NCI-H1092 treated with DMSO at 0.1 percent for 48 hours (cell line): ENCODE results near the gene TEX38.
"Not testable (repeated sequence)": the region's sequence is repeated elsewhere in the genome, so short reads cannot be mapped to it uniquely, and the experiment has no call there.

Experiments
- DNase-seq: peaks from one replicate; lab custom pipeline; 2025; lab: John Stamatoyannopoulos, UW

The TEX38 gene

DNA sequence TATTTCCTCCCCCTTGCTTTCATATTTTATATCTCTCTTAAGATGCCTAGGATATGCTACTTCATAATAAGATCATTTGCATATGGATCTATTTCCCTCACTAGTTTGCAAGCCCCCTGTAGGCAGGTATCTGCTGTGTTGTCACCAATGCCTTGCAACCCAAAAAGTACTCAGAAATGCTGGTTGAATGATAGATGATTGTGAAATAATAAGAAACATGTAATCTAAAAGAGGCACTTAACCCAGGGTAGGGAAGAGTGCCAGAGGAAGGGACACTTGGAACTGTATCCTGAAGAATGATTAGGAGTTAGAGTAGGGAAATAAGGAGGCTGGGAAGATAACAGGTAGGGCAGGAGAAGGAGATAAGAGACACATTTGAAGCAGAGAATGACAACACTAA, 15.8 kb upstream of the TEX38 start:
- no peak for DNase-seq

DNA sequence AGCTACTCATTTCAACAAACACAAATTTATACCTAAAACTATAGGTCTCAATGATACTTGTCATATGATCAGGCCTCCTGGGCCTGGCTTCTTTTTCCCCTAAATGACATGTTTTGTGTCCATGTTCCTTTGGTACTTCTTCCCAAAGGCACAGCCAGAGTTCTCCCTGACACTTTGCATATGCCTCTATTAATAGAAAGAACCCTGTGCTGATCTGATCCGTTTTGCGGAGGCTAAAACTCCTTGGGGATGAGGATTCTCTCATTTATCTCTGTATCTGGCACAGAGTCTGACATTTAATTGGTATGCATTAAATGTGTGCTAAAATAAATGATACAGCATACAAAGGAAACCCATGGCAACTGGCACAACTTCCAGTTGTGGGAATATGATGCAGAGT, 15.0 kb upstream of the TEX38 start:
- DNase-seq, result no peak

DNA sequence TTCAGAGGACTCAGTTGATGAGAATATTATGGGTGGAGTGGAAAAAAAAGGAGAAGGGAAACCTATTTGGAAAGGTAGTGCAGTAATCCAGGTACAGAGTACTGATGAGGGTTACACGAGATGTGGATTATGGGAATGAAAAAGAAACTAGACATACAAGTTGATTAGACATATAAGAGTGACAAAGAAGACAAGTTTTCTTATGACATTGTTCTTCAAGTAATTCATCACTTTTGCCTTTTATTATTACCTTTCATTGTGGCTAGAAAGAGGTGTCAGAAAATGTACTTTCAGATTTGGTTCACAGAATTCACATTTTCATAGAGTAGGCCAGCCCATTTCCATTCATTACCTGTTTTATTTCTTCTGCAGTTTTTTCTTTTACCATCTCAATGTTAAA, 13.9 kb upstream of the TEX38 start:
- DNase-seq, result no peak

- DNase-seq, result no peak
Measured at GRCh38 chr1:46659307-46659870, 12.3 kb upstream of the TEX38 start.

GRCh38 chr1:46660116-46660515, 11.5 kb upstream of the TEX38 start:
- not testable (repeated sequence) for DNase-seq

GRCh38 chr1:46662919-46663318, 8.7 kb upstream of the TEX38 start:
- DNase-seq, result not testable (repeated sequence)

- no peak for DNase-seq
Measured at GRCh38 chr1:46665983-46666382, 5.7 kb upstream of the TEX38 start.

GRCh38 chr1:46667782-46668760, 3.6 kb upstream of the TEX38 start, which contains the start of gene ATPAF1:
Gene ATPAF1, minus strand, starts transcription at chr1:46668364. Its CDS starts 42 bp downstream, at chr1:46668322.
- DNase-seq, result peak; percentile 77

GRCh38 chr1:46670134-46670533, 1.5 kb upstream of the TEX38 start:
- no peak for DNase-seq

GRCh38 chr1:46672696-46673095, 1.0 kb downstream of the TEX38 start:
- DNase-seq, result no peak

DNA sequence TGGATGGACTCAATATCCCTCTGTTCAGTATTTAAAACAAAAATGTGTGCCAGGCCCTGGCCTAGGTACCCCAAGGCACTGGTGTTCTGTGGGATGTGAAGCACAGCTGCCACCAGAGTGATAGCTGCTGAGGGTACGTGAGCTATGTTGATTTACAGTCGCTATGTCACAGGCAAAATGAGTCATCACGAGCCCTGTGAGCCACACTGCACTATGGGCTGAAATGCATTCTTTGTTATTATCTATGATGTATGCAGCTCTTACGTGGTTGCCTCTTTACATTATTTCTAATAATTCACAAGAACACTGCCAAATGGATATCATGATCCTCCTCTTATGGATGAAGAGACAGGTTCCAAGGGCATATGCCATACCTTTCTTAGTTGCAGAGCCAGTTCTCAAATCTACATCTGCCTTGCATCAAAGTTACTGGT, 2.1 kb downstream of the TEX38 start:
- no peak for DNase-seq

DNA sequence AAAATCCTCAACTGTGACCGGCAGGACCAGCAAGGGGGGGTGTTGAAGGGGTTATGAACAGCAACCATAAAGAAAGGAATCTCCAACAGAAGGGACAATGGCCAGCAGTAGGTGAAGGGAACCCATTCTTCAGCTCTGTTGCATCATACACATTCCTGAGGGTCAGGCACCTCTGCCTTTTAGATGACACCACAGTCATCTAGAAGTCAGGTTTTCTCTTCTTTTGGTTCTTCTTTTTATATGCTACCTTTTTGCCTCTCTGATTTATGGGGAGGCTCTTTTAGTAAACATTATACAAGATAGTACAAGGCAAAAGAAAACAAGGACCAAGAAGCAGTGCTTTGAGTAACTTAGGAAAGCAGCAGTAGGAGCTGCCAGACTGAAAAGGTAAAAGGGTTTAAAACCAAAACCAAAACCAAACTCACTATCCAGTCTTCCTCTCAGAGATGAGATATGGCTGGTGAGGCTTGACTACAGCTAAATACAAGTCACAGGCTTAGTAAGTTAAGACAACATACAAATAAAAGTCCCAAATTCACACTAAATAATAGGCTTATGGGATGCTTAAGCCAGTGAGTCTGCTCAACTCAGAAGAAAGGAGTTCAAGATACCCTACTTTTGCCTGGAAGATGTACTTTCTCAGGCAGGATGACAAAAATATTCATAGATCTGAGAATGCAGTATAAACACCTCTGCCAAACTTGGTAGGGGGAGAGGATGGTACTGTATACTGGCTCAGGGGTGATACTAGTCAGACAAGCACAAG, 4.1 kb downstream of the TEX38 start:
- no peak for DNase-seq

- no peak for DNase-seq
Measured at GRCh38 chr1:46676531-46676930, 4.9 kb downstream of the TEX38 start.

DNA sequence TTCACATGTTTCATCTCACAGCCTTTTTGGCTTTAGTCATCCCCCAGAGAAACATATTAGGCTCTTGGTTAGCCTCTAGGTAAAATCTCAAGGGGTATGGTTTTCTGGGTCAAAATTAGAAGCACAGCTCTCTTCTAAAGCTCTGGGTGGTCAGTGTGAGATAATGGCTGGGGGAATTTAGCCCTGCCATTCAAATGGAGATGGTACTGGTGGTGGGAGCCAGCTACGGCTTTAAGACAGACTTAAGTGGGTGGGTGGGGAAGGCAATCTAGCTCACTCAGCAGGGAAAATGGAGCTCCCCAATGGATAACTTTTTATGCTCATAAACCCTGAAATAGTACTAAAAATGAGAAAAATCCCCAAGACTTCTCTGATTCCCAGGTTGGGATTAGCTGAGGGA, 5.7 kb downstream of the TEX38 start:
- DNase-seq, result no peak

DNA sequence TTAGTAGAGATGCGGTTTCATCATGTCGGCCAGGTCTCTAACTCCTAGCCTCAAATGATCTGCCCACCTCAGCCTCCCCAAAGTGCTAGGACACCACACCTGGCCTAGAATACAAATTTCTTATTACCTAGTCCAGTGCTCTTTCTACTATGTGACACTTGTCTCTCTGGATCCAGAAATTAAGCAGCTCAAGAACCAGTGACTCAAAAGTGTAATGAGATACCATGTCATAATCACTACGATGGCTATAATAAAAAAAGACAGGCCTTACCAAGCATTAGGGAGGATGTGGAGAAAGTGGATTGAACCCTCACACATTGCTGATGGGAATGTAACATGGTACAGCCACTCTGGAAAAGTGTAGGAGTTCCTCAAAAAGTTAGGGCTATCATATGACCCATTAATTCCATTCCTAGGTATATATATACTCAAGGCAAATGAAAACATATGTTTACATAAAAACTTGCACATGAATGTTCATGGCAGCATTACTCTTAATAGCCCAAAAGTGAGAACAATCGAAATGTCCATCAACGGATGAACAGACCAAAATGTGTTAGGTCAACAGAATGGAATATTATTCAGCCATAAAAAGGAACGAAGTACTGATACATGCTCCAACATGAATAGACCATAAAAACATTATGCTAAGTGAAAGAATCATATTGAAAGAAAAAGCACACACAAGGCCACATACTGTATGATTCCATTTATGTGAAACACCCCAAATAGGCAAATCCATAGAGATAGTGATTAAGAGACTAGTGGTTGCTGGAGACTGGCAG, 8.3 kb downstream of the TEX38 start:
- DNase-seq, result no peak

DNA sequence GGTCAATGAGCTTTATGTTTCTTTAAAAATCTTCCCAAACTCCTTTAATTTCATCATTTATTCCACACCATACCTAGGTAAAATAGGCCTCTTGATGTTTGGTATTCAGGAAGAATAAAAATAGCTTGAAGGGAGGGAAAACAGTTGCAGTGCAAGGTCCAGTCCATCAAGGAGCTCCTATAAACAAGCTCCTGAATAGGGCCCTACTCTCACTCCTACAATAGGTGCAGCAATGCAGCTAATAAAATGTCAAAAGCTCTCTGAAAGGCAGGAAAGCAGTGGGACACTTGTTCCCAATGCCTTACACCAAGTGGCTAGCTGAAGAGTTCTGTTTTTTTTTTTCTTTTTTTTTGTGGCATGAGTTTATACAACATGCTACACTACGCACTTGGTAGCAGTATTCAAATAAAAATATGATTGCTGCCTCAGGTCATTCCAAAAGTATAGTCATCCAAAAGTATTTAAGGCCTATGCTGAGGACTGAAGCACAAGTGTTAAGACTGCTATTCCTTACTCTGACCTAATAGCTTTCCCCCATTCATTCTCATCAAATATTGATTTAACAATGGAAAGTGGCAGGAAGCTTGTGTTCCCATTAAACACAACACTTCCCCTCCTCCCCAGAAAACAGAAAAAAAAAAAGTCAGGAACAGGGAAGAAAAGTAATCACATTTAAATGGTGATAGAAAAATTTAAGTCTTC, 9.8 kb downstream of the TEX38 start:
- DNase-seq, result no peak

DNA sequence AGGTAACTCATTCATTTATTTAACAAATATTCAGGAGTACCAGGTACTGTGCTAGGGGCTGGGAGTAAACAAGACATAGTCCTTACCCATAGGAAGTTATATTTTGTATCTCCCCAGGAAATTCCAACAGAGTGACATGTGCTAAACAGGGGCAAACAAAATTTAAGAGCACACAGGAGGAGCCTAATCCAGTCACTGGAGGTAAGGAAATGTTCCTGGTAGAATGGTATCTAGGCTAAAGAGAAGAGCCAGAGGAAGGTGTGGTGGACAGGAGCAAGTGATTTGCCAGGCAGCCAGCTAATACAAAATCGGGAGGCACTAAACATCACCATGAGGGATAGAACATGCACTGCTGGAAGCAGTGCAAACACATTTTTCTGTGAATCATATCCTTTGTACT, 10.4 kb downstream of the TEX38 start:
- DNase-seq, result no peak

DNA sequence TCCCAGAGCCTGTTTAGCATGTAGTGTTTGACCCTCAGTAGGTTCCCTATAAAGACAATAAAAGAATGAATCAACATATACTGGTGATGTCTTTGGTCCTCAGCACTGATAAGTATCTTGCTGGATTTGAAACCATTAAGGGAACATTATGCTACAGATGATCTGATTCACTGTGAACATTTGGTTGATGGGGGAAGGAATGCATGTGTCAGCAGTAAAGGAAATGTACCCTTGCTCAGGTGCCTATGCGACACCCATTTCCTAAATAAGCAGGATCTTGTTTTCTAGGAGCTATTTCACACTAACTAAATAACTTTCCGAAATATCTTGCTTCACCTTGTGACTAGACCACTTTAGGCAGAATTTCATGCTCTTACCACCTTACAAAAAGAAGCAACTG, 13.0 kb downstream of the TEX38 start:
- no peak for DNase-seq

GRCh38 chr1:46686255-46686654, 14.6 kb downstream of the TEX38 start:
- DNase-seq, result no peak

- DNase-seq, result peak; percentile 27
Measured at GRCh38 chr1:46687093-46687659, 15.5 kb downstream of the TEX38 start.
